Measurements from ENCODE around the gene TROAP.

Gene TROAP

DNA sequence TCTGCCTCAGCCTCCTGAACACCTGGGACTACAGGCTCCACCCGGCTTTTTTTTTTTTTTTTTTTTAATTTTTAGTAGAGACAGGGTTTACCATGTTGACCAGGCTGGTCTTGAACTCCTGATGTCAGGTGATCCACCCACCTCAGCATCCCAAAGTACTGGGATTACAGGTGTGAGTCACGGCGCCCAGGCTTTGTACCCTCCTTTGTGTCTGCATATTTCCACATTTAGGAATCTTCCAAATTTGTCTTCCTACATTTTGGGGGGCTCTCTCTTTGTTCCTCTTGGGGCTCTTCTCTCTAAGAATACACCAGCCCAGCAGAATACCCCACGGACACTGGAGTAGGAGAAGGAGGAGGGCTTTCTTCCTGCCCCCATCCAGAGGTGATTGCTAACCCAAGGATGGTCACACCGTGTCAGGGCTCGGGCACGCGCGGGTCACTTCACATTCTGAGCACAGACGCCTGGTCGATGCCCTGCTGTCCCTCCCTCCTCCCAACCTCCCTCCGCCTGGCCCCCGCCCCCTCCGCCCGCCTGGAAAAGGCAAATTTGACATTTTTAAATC lies 21.5 kb downstream of the TROAP start:
- DNase-seq: no peak

DNA sequence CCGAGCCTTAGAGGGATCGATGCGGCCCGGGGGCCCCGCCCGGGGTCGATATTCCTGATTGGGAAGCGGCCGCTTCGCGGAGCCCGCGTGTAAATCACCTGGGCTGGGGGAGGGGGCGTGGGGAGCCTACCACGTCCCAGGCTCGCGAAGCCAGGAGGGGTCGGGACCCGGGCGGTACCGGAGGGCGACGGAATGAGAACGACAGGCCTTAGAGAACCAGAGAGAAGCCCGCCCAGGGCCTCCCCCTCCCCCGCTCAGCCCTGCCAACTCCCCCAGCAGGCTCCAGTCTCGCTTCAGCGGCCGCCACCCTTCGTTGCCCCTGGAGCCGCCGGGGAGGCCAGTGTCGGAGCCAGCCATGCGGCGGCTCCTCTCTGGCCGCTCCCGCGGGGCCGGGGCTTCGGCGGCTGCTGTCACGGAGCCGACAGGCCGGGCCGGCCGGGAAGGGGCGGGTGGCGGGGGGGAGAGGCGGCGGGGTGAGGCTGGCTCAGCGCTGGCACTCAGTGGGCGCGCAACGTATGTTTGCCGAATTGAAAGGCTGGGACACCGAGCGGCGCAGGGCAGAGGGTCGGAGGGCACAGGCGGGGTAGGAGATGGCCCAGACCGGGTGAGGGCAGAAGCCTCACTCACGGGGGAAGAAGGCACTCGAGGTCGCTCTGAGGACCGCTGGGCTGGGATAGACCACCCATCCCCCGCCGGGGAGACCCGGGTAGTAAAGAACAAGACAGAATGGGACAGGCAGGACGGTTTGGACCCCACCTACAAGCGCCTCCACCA lies 22.2 kb downstream of the TROAP start:
- peak; percentile 53 to 82 for DNase-seq

GRCh38 chr12:49345825-49346658 lies 23.0 kb downstream of the TROAP start:
- no peak for DNase-seq

GRCh38 chr12:49346659-49347310 lies 23.7 kb downstream of the TROAP start, which contains the start of gene DNAJC22:
DNAJC22 (plus strand) TSS chr12:49346888; CDS start chr12:49348873, 1,985 bp downstream.
- no peak for DNase-seq

DNA sequence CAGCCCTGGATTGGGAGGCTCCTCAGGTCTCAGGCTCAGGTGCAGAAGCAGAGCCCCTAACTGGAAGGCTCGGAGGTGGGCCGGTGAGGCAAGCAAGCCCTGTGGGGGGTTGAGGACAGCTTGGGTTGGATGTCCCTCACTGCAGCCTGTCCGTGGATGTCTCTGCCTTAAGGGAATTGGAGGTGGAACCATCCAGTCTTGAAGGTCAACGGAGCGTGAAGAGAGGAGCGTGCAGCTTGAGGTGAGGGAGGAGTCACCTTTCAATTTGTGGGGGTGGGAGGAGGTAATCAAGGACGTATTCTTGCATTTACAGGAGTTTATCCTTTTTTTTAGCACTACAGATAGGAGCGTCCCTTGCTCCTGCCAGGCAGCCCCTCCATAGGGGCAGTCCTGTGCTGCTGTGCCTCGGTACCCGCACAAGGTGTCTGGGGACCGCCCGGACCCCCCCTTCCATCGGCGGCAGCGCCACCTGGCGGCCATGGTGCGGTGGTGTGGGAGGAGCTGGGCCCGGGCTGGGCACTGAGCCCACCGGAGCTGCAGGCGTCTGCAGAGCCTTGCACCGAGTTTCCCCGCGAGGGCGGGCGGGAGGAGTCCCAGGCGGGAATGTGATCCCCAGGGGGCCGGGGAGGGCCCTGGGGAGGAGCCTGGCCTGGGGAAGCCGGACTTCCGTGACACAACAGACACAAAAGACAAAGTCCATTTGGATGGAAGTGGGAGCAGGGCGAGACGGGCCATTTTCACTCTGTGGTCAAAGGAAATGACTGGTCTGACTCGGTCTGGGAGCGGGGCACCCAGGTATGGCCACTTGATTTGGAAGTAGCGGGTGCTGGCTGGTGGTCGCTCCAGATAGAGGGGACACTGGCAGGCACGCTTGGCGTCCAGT lies 24.5 kb downstream of the TROAP start:
- peak; percentile 54 to 89 for DNase-seq

- no peak for DNase-seq
Measured at GRCh38 chr12:49348781-49349180, 25.7 kb downstream of the TROAP start.

- no peak for DNase-seq
Measured at GRCh38 chr12:49349266-49349665, 26.2 kb downstream of the TROAP start.

GRCh38 chr12:49352351-49352750 lies 29.3 kb downstream of the TROAP start:
- no peak for DNase-seq

DNA sequence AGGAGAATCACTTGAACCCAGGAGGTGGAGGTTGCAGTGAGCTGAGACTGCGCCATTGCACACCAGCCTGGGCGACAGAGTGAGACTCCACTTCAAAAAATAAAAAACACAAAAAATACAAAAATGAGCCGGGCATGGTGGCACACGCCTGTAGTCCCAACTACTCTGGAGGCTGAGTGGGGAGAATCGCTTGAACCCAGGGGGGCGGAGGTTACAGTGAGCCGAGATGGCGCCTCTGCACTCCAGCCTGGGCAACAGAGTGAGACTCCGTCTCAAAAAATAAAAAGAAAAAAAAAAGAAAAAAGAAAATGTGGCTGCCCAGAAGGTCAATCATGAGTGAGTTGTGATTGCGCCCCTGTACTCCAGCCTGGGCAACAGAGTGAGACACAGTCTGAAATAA lies 32.9 kb downstream of the TROAP start:
- no peak for DNase-seq

DNA sequence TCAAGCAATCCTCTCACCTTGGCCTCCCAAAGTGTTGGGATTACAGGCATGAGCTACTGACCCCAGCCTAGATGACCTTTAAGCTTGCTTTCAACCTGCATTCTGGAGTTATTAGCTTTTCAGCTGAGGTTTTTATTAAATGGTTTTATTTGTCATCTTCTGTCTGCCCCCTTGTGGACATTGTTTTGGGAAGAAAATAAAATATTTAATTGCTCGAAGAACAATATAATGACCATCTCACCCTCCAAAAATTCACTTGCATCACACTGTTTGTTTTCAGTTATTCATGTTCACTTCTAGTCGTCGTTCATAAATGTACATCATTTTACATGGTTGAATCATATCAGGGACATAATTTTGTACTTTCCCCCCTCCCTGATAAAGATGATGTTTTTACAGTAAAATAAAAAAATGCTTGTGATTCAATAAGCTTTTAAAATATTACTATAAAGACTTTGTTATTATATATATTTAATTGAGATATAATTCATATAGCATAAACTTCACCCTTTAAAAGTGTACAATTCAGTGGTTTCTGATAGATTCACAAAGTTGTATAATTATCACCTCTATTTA lies 34.1 kb downstream of the TROAP start:
- DNase-seq: peak; percentile 42 to 61

GRCh38 chr12:49358483-49359141 lies 35.6 kb downstream of the TROAP start:
- peak; percentile 33 to 77 for DNase-seq

- DNase-seq: no peak
Measured at GRCh38 chr12:49359671-49360070, 36.6 kb downstream of the TROAP start.

DNA sequence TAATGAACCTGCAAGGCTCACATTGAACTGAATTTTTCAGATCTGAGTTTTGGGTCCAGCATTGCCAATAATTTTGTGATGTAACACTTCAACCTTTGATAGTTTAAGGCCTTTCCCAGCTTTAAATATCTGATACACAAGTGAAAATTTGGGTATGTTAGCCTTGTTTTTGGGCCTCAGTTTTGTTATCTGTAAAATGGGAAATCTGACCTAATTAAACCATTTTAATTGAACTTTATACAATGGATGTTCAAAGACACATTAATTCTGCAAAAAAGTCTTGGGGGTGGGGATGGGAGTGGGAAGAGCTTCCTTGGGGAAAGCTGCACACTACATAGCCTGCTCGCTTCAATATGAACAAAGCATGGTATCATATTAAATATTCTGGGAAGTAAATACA lies 39.0 kb downstream of the TROAP start:
- DNase-seq: no peak

DNA sequence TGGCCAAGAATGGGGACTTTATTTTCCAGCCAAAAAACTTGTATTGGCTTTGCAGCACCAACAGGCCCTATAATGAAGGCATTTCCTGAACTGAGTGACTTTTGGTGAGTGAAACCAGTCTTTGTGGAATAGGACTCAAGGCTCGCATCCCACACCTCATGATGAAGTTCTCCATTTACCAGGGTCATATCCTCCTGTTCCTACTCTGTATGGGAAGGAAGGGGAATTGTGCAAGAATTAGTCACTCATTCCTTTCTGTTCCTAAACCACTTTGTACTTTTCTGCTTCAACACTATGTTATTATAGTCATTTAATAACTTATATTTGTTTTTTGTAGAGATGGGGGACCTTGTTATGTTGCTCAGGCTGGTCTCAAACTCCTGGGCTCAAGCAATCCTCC lies 41.9 kb downstream of the TROAP start:
- DNase-seq: no peak

GRCh38 chr12:49365542-49365941 lies 42.5 kb downstream of the TROAP start:
- no peak for DNase-seq

- DNase-seq: no peak
Measured at GRCh38 chr12:49366096-49366651, 43.1 kb downstream of the TROAP start.

DNA sequence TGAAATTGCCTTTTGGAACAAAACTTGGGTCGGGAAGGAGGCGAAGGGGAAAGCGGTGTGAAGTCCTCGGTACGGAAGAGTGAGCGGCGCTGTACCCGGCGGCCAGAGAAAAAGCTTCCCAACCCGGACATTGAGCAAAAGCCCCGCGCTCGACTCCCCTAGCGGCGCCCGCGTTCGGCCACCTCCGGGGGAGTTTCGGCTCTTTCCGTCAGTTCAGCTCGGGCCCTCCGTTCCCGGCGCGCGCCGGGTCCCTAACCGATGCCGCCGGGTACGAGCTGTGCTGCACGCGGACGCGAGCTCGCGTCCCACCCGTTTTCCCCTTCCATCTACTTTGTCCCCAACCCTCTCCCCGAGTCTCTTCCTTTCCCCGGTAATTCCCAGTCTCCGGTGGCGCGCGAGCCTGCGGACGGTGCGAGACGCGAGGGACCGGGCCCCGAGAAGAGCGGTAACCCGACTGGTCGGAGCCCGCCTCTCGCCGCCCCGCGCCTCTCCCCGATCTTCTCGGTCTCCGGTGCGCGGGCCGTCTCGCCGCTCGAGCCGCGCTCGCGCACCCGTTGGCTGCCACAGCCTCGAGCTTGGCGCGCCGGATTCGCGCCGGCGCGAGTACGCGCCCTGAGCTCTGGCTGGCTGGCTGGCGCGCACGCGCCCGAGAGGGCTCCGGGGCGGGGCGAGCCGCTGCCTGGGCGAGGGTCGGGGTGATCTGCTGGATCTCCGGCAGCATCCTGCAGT lies 43.8 kb downstream of the TROAP start:
- DNase-seq: peak; percentile 81 to 96

DNA sequence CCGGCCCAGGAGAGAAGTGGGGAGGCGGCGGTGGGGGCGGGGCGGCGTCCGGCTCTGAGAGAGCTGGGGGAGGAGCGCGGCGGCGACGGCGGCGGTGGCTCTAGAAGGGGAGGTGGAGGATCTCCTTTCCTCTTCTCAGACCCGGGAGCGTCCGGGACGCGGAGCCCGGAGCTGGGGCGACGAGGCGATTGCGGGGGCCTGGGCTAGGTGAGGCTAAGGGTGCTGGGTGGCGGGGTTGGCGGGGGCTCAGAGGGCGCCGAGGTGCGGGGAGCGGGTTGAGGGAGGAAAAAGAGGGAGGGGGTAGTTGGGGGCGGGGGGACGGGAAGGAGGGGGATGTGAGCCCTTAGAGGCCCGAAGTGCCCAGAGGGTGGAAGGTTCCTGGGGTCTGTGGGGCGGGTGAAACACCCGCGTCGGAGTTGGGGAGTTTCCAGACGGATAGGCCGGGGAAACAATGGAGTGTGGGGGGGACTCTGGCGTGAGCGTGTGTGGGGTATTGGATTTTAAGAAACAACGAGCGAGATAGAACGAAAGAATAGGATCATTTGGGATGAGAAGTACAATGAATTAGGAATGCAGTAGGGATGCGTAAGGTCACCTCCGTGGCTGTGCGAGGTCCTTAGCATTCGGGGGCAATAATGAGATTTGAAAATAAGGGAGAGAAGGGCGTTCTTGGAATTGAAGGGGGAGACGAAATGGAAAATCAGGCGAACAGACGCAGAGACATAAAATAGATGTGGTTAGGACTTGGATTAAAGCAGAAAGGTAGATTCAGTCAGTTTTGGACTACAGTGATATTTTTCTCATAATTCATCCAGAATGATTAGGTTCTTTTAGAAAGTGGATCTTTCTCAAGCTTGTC lies 44.6 kb downstream of the TROAP start, which contains the start of gene SPATS2:
Gene SPATS2 (plus strand): TSS at position 82 of the 859 bp plus-strand sequence. CDS start 93,551 bp downstream, outside the sequence.
- DNase-seq: peak in 1 of 2 experiments; percentile 39

DNA sequence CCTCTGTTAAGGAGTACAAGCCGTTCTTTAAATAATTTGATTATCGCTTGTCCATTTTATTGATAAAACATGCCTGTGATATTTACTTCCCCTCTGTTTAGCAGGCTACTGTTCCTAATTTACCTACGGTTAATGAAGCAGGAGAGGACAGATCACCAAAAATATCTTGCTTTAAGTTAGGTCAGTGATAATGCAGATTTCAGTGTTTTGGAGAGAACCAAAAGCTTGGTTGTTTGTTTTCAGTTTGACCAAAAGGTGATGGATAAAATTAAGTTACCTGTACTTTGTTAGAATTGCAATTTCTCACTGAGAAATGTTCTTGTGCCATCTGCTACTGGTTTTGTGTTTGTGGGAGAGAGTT lies 45.2 kb downstream of the TROAP start:
- no peak for DNase-seq
